Psoas muscle (tissue), 8 donors: ENCODE measurements around the gene SMYD2. TPM values are rescaled to one million over a fixed set of nuclear protein-coding genes. Genes with fewer than 3 reads are reported as not detected.

Experiments
- ATAC-seq, 4 donors: fragments of 200-7000 bp; cut with Tn5 transposase; one replicate each; pipeline ENCODE4 v1.9.1; 2020; ENCODE audit warnings: moderate library complexity in 3 of 4, mild to moderate bottlenecking in 2 of 4
- DNase-seq, 2 donors: peaks; one replicate each; pipeline ENCODE4 v3.0.0-alpha.2; 2020
- H3K27ac ChIP-seq: fragments of 200-600 bp; one replicate; pipeline ENCODE4 v1.8.0; 2022
- H3K27me3 ChIP-seq, 3 donors: fragments of 200-600 bp in 1 of 3; one replicate each; pipeline versions ENCODE4 v1.6.1 to v1.8.0; 2013 to 2022; ENCODE audit warnings: low read length in 2 of 3, mild to moderate bottlenecking in 2 of 3, moderate library complexity in 1 of 3; ENCODE audit not compliant: insufficient read depth in 3 of 3
- H3K36me3 ChIP-seq, 2 donors: fragments of 200-600 bp in 1 of 2; one replicate each; pipeline versions ENCODE4 v1.6.1 to v1.8.0; 2013 to 2022; ENCODE audit warnings: low read depth in 1 of 2, mild to moderate bottlenecking in 1 of 2, moderate library complexity in 1 of 2; ENCODE audit not compliant: insufficient read depth in 1 of 2
- H3K4me1 ChIP-seq: fragments of 200-600 bp; one replicate; pipeline ENCODE4 v1.8.0; 2022
- H3K4me3 ChIP-seq: fragments of 200-600 bp; one replicate; pipeline ENCODE4 v1.8.0; 2022; ENCODE audit warnings: mild to moderate bottlenecking
- H3K9me3 ChIP-seq: fragments of 200-600 bp; one replicate; pipeline ENCODE4 v1.8.0; 2022
- CTCF ChIP-seq: fragments of 200-600 bp; IDR thresholded peaks from one replicate; pipeline ENCODE4 v1.8.0; 2022; ENCODE audit warnings: antibody characterized with exemption
- WGBS, 3 donors: extraction: QIAGEN DNeasy Blood & Tissue Kit; methylation state at CpG; one replicate each; pipeline versions ENCODE4 v1.1.6 to v1.1.7; 2013; 5-methylcytosine and 5-hydroxymethylcytosine counted together
- intact Hi-C, 2 donors: fragments of 100-400 bp; cut with DNase I; formaldehyde crosslinking; loops; one replicate each; pipeline versions ENCODE4 v1.11.0 to v1.14.2; 2022
- polyA plus RNA-seq, 3 donors: library from polyadenylated mRNA; stranded (reverse); fragments of 200-250 nt; gene quantifications; one replicate each; pipeline ENCODE4 v1.2.3, GENCODE V29; 2013
- total RNA-seq, 4 donors: library from RNA; stranded (reverse); fragmentation: NEBNext Ultra II Directional in 2 of 4; extraction: Animal tissue kit (Norgen Biotek cat#: 25700) in 2 of 4; gene quantifications; one replicate each; pipeline versions ENCODE4 v1.2.1 to v1.2.4, GENCODE V29; 2021 to 2023
- donor health status: healthy with polysubstance abuse.
- donor health status: DM: no; HTN: no; CAD: no; lungs with moderate emphysema.
- donor health status: Bipolar disorder and iron deficiency.
- donor health status: healthy.
- donor health status: DM: yes; HTN: yes; CAD: no.
- donor health status: DM: no; HTN: no; CAD: no.
- donor health status: DM: no; HTN: no; CAD: no.
- donor health status: DM: yes; HTN: yes; CAD: no.

SMYD2 gene
- total and polyA plus RNA-seq, 7 donors, result 15.6 to 75.3 (median 46.9) TPM

GRCh38 chr1:214289574-214290272, 8.8 kb downstream of the SMYD2 start:
- Histone ChIP-seq H3K9me3 (no peaks in the 10 kb centered on the region), H3K4me3 (no peak overlapping the region), H3K27ac (no peak overlapping the region), H3K27me3 (no peaks in the 10 kb centered on the region), H3K4me1 (peaks cover 8% of the 10 kb centered on the region), H3K36me3 (peaks cover 0 to 6% of the 10 kb centered on the region in 2 donors)
- ATAC-seq (no peak), DNase-seq (no peak)
- WGBS, 3 donors, result 71 to 75% (median 74%) methylated on average over 7 of the region's 7 CpGs
- TF ChIP-seq CTCF, result no peak
- intact Hi-C loops, result no loop called here

- Histone ChIP-seq H3K9me3 (no peaks in the 10 kb centered on the region), H3K4me1 (peaks cover 13% of the 10 kb centered on the region), H3K36me3 (peaks cover 0 to 6% of the 10 kb centered on the region in 2 donors), H3K27me3 (no peaks in the 10 kb centered on the region), H3K27ac (no peak overlapping the region), H3K4me3 (no peak overlapping the region)
- TF ChIP-seq CTCF, result no peak
- 52 to 74% (median 70%) methylated on average over 5 of the region's 5 CpGs for WGBS, 3 donors
- intact Hi-C loops, result no loop called here
- peak in 1 of 4 donors; percentile 38 for ATAC-seq
- DNase-seq, result no peak
Measured at GRCh38 chr1:214290424-214291037, 9.6 kb downstream of the SMYD2 start.

GRCh38 chr1:214292322-214292721, 11.4 kb downstream of the SMYD2 start:
- WGBS, 3 donors, result 83 to 98% (median 92%) methylated on average over 3 of the region's 3 CpGs
- no peak for TF ChIP-seq CTCF
- ATAC-seq, result peak in 1 of 4 donors; percentile 12

GRCh38 chr1:214295934-214296333, 15.0 kb downstream of the SMYD2 start:
- no peak for TF ChIP-seq CTCF
- no peaks in the 10 kb centered on the region for H3K36me3 ChIP-seq
- 61 to 71% (median 65%) methylated on average over 4 of the region's 4 CpGs for WGBS, 3 donors
- H3K4me3 ChIP-seq, result no peak overlapping the region
- intact Hi-C loops, result no loop called here
- no peaks in the 10 kb centered on the region for H3K27me3 ChIP-seq
- peaks cover 27% of the 10 kb centered on the region for H3K4me1 ChIP-seq
- no peak for ATAC-seq
- no peaks in the 10 kb centered on the region for H3K9me3 ChIP-seq
- DNase-seq, result no peak
- peak overlapping the region; percentile 59 for H3K27ac ChIP-seq

More at GRCh38 chr1:214292322-214292721, 11.4 kb downstream of the SMYD2 start:
- H3K36me3 ChIP-seq, result peaks cover 0 to 6% of the 10 kb centered on the region in 2 donors
- H3K9me3 ChIP-seq, result no peaks in the 10 kb centered on the region
- no peak for DNase-seq
- H3K4me1 ChIP-seq, result peaks cover 30% of the 10 kb centered on the region
- intact Hi-C loops, result no loop called here
- no peak overlapping the region for H3K4me3 ChIP-seq
- H3K27ac ChIP-seq, result no peak overlapping the region
- no peaks in the 10 kb centered on the region for H3K27me3 ChIP-seq
